Thyroid gland (tissue), 4 donors: Measurements from ENCODE around the gene NECTIN1.
A peak's percentile ranks its signal among the peaks of the same experiment; 100 is the strongest.

ENCODE experiments used
- POLR2A ChIP-seq, 2 donors: fragments of 450-650 bp; IDR thresholded peaks; one replicate each; pipeline ENCODE4 v1.6.1; 2017; ENCODE audit warnings: antibody characterized with exemption in 2 of 2, mild to moderate bottlenecking in 2 of 2, moderate library complexity in 1 of 2
- TF ChIP-seq, protein P1 (sequence below), 6 experiments: fragments of 200-600 bp in 3 of 6; fragments of 450-650 bp in 3 of 6; sonication (generic) in 3 of 6; IDR thresholded peaks; one replicate each; pipeline ENCODE4 v1.5.1; 2016 to 2019; ENCODE audit warnings: antibody characterized with exemption in 6 of 6, mild to moderate bottlenecking in 2 of 6, inconsistent platforms in 1 of 6, moderate library complexity in 1 of 6

DNA sequence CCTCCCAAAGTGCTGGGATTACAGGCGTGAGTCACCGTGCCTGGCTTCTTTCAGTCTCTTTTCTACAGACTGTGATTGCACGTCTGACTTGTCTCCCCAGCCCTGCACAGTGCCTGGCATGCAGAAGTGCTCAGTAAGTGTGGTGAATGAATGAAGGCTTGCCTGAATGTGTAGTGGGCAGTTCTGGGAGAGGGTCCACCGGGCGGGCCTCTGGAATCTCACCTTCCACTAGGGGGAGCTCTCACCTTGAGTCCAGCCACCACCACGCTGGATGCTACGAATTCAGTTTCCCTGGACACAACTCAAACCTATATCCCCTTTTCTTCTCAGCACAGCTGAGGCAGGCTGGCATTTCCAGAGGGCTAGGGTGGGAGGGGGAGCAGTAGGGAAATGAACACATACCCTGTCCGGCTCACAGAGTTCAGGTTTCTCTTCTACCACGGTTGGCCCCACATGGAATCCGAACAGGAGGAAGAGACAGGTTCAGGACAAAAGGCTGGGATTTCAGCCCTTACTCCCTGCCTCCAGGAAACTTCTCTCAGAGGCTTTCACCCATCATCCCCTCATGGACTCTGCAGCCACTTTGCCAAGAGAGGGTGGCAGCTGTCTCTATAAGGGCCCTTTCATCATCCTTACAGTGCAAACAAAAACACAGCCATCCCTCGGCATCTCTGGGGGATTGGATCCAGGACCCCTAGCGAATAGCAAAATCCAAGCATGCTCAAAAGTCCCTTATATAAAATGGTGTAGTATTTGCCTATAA, 86.8 kb downstream of the NECTIN1 start:
- TF ChIP-seq, protein P1, sequence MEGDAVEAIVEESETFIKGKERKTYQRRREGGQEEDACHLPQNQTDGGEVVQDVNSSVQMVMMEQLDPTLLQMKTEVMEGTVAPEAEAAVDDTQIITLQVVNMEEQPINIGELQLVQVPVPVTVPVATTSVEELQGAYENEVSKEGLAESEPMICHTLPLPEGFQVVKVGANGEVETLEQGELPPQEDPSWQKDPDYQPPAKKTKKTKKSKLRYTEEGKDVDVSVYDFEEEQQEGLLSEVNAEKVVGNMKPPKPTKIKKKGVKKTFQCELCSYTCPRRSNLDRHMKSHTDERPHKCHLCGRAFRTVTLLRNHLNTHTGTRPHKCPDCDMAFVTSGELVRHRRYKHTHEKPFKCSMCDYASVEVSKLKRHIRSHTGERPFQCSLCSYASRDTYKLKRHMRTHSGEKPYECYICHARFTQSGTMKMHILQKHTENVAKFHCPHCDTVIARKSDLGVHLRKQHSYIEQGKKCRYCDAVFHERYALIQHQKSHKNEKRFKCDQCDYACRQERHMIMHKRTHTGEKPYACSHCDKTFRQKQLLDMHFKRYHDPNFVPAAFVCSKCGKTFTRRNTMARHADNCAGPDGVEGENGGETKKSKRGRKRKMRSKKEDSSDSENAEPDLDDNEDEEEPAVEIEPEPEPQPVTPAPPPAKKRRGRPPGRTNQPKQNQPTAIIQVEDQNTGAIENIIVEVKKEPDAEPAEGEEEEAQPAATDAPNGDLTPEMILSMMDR (IDR thresholded peaks at IDR 0.05) = peak in 2 of 6 experiments; percentile 11 to 22
- no peak for TF ChIP-seq POLR2A (IDR thresholded peaks at IDR 0.05)
